ENCODE data around the gene ARHGEF12. TPM values are rescaled to one million over a fixed set of nuclear protein-coding genes. Genes with fewer than 3 reads are reported as not detected.

The ARHGEF12 gene
- total RNA-seq, 1 donor from 2014 or later: 17.7 TPM

GRCh38 chr11:120385655-120386054 lies 49.4 kb downstream of the ARHGEF12 start:
- Mint-ChIP-seq H3K4me3 (ENCODE audit: low read depth) (no peak overlapping the region), H3K36me3 (ENCODE audit: low read depth) (no peaks in the 10 kb centered on the region), H3K27me3 (ENCODE audit: low read depth) (peaks cover 36% of the 10 kb centered on the region), H3K9me3 (no peaks in the 10 kb centered on the region), H3K4me1 (ENCODE audit: low read depth) (no peaks in the 10 kb centered on the region), H3K27ac (no peak overlapping the region)
- DNase-seq (ENCODE audit: low spot score): no peak
- intact Hi-C loops (cut with micrococcal nuclease): no loop called here

DNA sequence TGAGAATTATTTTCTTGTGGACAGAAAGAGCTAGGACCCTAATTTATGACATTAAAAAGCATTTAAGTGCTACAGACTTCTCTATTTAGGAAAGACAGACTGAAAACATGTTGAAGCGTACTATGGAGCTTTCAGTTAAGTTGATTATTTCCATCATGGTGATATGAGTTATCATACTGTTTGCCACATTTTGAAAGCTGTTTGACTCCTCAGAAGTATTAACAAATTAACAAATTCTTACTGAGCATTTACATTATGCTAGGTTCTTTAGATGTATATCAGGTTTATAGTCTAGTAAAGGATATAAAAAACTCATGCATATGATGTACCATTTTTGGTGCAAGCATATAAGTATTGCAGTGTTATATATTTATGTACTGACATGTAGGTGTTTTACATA lies 50.1 kb downstream of the ARHGEF12 start:
- H3K27ac Mint-ChIP-seq: no peak overlapping the region

DNA sequence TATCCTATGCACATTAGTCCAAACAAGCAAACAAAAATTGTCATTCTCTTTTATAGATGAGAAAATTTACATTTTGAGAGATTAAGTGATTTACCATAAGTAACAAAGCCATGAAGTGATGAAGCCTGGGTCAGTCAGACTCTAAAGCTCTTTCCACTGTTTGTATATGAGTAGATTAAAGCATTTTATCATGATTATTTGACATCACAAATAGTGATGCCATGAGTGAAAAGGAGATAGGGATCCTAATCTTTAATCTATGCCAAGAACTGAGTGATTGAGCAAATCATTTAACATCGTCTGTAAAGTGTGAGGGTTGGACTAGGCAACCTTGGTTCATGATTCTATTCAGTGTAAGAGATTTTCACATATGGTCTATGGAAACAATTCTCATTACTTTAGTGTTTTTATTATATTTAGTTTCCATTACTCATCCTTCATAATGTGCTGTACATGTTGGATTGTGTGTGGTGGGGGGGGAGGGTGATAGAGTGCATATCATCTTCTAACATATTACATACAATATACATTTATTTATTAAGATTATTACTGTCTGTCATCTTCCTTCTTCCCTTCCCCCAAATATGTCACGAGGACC lies 50.7 kb downstream of the ARHGEF12 start:
- Mint-ChIP-seq H3K27me3 (ENCODE audit: low read depth) (peaks cover 29% of the 10 kb centered on the region), H3K4me1 (ENCODE audit: low read depth) (no peaks in the 10 kb centered on the region), H3K36me3 (ENCODE audit: low read depth) (no peaks in the 10 kb centered on the region), H3K9me3 (no peaks in the 10 kb centered on the region), H3K27ac (no peak overlapping the region), H3K4me3 (ENCODE audit: low read depth) (no peak overlapping the region)
- intact Hi-C loops (cut with micrococcal nuclease): no loop called here
- DNase-seq (ENCODE audit: low spot score): no peak

More for the DNA sequence above, 50.1 kb downstream of the ARHGEF12 start:
- no peaks in the 10 kb centered on the region for H3K9me3 Mint-ChIP-seq
- no peaks in the 10 kb centered on the region for H3K4me1 Mint-ChIP-seq (ENCODE audit: low read depth)
- H3K27me3 Mint-ChIP-seq (ENCODE audit: low read depth): peaks cover 31% of the 10 kb centered on the region
- no peaks in the 10 kb centered on the region for H3K36me3 Mint-ChIP-seq (ENCODE audit: low read depth)
- intact Hi-C loops (cut with micrococcal nuclease): no loop called here
- H3K4me3 Mint-ChIP-seq (ENCODE audit: low read depth): no peak overlapping the region
- DNase-seq (ENCODE audit: low spot score): no peak

DNA sequence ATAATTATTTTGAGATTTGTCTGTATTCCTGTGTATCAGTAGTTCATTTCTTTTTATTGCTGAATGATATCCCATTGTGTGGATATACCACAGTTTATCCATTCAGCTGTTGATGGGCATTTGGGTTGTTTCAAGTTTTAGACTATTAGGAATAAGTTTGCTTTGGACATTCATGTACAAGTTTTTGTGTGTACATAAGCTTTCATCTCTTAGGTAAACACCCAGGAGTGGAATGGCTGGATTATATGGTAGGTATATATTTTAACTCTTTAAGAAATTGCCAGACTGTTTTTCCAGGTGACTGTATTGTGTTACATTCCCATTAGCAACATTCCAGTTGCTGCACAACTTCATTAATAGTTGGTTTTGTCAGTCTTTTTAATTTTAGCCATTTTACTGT lies 52.0 kb downstream of the ARHGEF12 start:
- Mint-ChIP-seq H3K27me3 (ENCODE audit: low read depth) (peaks cover 34% of the 10 kb centered on the region), H3K36me3 (ENCODE audit: low read depth) (no peaks in the 10 kb centered on the region), H3K4me3 (ENCODE audit: low read depth) (no peak overlapping the region), H3K9me3 (no peaks in the 10 kb centered on the region), H3K4me1 (ENCODE audit: low read depth) (no peaks in the 10 kb centered on the region), H3K27ac (no peak overlapping the region)
- intact Hi-C loops (cut with micrococcal nuclease): no loop called here
- no peak for DNase-seq (ENCODE audit: low spot score)

DNA sequence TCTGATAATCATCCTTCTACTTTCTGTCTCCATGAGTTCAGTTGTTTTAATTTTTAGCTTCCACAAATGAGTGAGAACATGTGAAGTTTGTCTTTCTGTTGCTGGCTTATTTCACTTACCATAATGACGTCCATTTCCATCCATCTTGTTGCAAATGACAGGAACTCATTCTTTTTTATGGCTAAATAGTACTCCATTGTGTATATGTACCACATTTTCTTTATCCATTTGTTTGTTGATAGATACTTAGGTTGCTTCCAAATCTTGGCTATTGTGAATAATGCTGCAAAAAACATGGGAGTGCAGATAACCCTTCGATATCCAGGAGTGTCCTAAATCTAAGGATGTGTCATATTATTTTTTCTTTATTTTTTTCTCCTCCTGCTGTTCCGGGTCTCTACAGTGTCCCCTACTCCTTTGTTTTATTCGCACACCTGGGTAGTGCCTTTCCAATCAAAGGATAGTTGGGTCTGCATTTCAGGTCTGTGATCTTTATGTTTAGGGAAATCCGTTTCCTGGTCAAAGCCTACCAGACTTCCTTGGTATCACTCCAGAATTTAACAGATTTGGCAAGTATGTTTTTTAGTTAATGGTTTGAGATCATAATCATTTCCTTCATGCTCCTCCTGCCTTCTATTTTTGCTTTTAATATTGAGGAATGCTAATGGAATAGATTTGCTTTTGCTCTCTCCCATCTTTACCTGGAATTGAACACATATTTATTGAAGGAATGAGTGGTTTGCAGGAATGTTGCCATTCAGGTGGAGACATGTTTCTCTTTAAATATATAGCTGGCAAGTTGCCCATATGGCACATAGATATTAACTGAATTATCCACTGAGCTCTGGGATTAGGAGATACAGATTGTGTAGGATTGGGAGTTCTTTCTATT lies 53.7 kb downstream of the ARHGEF12 start:
- no peaks in the 10 kb centered on the region for H3K9me3 Mint-ChIP-seq
- no peak for DNase-seq (ENCODE audit: low spot score)
- peaks cover 35% of the 10 kb centered on the region for H3K27me3 Mint-ChIP-seq (ENCODE audit: low read depth)
- H3K4me1 Mint-ChIP-seq (ENCODE audit: low read depth): no peaks in the 10 kb centered on the region
- H3K36me3 Mint-ChIP-seq (ENCODE audit: low read depth): no peaks in the 10 kb centered on the region
- intact Hi-C loops (cut with micrococcal nuclease): no loop called here
- H3K27ac Mint-ChIP-seq: no peak overlapping the region
- H3K4me3 Mint-ChIP-seq (ENCODE audit: low read depth): no peak overlapping the region

GRCh38 chr11:120390585-120390922 lies 54.3 kb downstream of the ARHGEF12 start:
- Mint-ChIP-seq H3K36me3 (ENCODE audit: low read depth) (no peaks in the 10 kb centered on the region), H3K4me1 (ENCODE audit: low read depth) (no peaks in the 10 kb centered on the region), H3K4me3 (ENCODE audit: low read depth) (no peak overlapping the region), H3K27ac (no peak overlapping the region), H3K9me3 (no peaks in the 10 kb centered on the region), H3K27me3 (ENCODE audit: low read depth) (peaks cover 31% of the 10 kb centered on the region)
- DNase-seq (ENCODE audit: low spot score): no peak
- intact Hi-C loops (cut with micrococcal nuclease): no loop called here

DNA sequence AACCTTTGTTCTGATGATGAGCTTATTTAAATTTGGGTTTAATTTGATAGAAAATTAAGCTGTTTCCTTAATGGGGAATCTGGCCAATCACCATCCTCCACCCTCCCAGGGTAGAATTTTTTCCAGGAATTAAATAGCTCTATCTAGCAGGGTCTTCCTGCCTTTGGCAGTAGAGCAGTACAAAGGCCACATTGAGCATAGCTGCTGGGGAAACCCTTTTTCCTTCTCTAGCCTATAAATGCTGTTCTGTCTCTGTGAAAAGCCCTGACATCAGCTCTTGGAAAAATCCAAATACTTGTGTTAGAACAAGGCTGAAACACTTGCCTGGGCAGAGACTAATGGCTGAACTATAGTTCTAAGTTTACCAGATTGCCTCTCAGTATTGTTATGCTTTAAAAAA lies 55.1 kb downstream of the ARHGEF12 start:
- Mint-ChIP-seq H3K9me3 (no peaks in the 10 kb centered on the region), H3K27me3 (ENCODE audit: low read depth) (peaks cover 33% of the 10 kb centered on the region), H3K4me3 (ENCODE audit: low read depth) (no peak overlapping the region), H3K4me1 (ENCODE audit: low read depth) (no peaks in the 10 kb centered on the region), H3K36me3 (ENCODE audit: low read depth) (no peaks in the 10 kb centered on the region), H3K27ac (no peak overlapping the region)
- intact Hi-C loops (cut with micrococcal nuclease): no loop called here
- DNase-seq (ENCODE audit: low spot score): no peak

DNA sequence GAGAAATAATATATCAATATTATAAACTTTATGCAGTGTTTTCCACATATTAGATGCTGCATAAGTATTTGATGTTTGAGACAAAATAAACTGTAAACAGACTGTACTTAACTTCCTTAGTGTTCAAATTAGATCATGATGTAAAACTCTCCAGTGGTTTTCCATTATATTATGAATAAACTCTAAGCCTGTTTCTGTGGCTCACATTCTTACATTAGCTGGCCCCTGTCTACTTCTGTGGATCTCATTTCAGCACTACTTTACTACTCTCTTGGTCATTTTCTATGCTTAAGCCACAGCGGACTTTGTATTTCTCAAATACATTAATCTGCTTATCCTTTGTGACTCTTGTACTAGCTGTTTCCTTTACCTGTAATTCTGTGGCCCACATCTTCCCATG lies 55.6 kb downstream of the ARHGEF12 start:
- intact Hi-C loops (cut with micrococcal nuclease): no loop called here
- Mint-ChIP-seq H3K27ac (no peak overlapping the region), H3K4me3 (ENCODE audit: low read depth) (no peak overlapping the region), H3K9me3 (no peaks in the 10 kb centered on the region), H3K36me3 (ENCODE audit: low read depth) (no peaks in the 10 kb centered on the region), H3K27me3 (ENCODE audit: low read depth) (peaks cover 31% of the 10 kb centered on the region), H3K4me1 (ENCODE audit: low read depth) (no peaks in the 10 kb centered on the region)
- no peak for DNase-seq (ENCODE audit: low spot score)

DNA sequence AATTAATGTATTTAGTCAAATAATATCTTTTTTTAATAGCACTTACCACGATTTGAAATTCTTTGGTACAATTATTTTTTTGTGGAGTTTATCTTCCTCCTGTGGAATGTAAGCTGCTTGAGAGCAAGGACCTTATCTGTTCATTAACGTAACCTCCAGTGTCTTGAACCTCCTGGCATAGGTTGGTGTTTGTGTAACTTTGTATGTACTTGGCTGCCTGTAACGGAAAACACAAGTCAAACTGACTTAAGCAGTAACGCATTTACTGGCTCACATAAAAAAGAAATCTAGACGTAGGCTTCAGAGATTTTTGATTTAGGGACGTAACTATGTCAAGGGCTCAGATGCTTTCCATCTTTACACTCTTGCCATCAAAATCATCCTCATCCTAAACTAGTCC lies 56.1 kb downstream of the ARHGEF12 start:
- Mint-ChIP-seq H3K4me1 (ENCODE audit: low read depth) (no peaks in the 10 kb centered on the region), H3K4me3 (ENCODE audit: low read depth) (no peak overlapping the region), H3K27me3 (ENCODE audit: low read depth) (peaks cover 30% of the 10 kb centered on the region), H3K27ac (no peak overlapping the region), H3K9me3 (no peaks in the 10 kb centered on the region), H3K36me3 (ENCODE audit: low read depth) (no peaks in the 10 kb centered on the region)
- DNase-seq (ENCODE audit: low spot score): no peak
- intact Hi-C loops (cut with micrococcal nuclease): no loop called here

GRCh38 chr11:120392793-120393192 lies 56.6 kb downstream of the ARHGEF12 start:
- no peaks in the 10 kb centered on the region for H3K9me3 Mint-ChIP-seq

DNA sequence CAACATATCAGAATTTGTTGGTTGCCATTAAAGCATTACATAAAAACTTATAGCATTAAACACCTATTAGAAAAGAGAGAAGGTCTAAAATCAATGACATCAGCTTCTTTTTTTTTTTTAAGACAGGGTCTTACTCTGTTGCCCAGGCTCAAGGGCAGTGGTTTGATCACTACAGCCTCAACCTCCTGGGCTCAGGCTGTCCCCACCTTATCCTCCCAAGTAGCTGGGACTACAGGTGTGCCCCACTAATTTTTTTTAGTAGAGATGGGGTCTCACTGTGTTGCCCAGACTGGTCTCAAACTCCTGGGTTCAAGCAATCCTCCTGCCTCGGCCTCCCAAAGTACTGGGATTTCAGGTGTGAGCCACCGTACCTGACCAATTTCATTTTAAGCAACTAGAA lies 57.9 kb downstream of the ARHGEF12 start:
- Mint-ChIP-seq H3K27ac (no peak overlapping the region), H3K9me3 (no peaks in the 10 kb centered on the region), H3K4me3 (ENCODE audit: low read depth) (no peak overlapping the region), H3K27me3 (ENCODE audit: low read depth) (peaks cover 29% of the 10 kb centered on the region), H3K4me1 (ENCODE audit: low read depth) (no peaks in the 10 kb centered on the region), H3K36me3 (ENCODE audit: low read depth) (no peaks in the 10 kb centered on the region)
- intact Hi-C loops (cut with micrococcal nuclease): no loop called here
- no peak for DNase-seq (ENCODE audit: low spot score)

More at GRCh38 chr11:120392793-120393192, 56.6 kb downstream of the ARHGEF12 start:
- Mint-ChIP-seq H3K4me1 (ENCODE audit: low read depth) (no peaks in the 10 kb centered on the region), H3K27me3 (ENCODE audit: low read depth) (peaks cover 30% of the 10 kb centered on the region), H3K36me3 (ENCODE audit: low read depth) (no peaks in the 10 kb centered on the region), H3K27ac (no peak overlapping the region), H3K4me3 (ENCODE audit: low read depth) (no peak overlapping the region)
- intact Hi-C loops (cut with micrococcal nuclease): no loop called here
- DNase-seq (ENCODE audit: low spot score): no peak

- intact Hi-C loops (cut with micrococcal nuclease): no loop called here
- H3K36me3 Mint-ChIP-seq (ENCODE audit: low read depth): no peaks in the 10 kb centered on the region
These were observed 59.6 kb downstream of the ARHGEF12 start for GRCh38 chr11:120395778-120396177.

DNA sequence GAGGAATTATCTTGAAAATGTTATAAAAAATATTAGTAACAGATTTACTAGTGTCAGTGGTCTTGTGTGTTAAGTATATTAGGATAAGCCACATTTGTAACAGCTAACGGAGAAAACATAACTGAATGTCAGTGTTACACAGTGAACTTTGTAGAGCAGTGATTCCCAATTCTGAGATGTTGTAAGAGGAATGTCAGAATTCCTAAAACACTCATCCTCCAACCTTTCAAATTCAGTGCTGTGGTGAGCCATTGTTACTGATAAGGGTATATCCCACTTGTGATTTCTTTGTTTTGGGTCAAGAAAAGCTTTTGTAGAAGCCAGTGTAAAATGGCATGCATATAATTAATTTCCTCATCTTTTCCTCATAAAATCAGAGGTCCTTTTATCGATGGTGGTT lies 61.9 kb downstream of the ARHGEF12 start:
- Mint-ChIP-seq H3K36me3 (ENCODE audit: low read depth) (no peaks in the 10 kb centered on the region), H3K4me3 (ENCODE audit: low read depth) (no peak overlapping the region), H3K27ac (no peak overlapping the region), H3K27me3 (ENCODE audit: low read depth) (peaks cover 33% of the 10 kb centered on the region), H3K9me3 (no peaks in the 10 kb centered on the region), H3K4me1 (ENCODE audit: low read depth) (no peaks in the 10 kb centered on the region)
- intact Hi-C loops (cut with micrococcal nuclease): no loop called here
- no peak for DNase-seq (ENCODE audit: low spot score)

More at GRCh38 chr11:120395778-120396177, 59.6 kb downstream of the ARHGEF12 start:
- Mint-ChIP-seq H3K4me3 (ENCODE audit: low read depth) (no peak overlapping the region), H3K9me3 (no peaks in the 10 kb centered on the region), H3K4me1 (ENCODE audit: low read depth) (no peaks in the 10 kb centered on the region), H3K27ac (no peak overlapping the region), H3K27me3 (ENCODE audit: low read depth) (peaks cover 30% of the 10 kb centered on the region)
- no peak for DNase-seq (ENCODE audit: low spot score)
